ENCODE measurements around the gene MEGF11.

DNA sequence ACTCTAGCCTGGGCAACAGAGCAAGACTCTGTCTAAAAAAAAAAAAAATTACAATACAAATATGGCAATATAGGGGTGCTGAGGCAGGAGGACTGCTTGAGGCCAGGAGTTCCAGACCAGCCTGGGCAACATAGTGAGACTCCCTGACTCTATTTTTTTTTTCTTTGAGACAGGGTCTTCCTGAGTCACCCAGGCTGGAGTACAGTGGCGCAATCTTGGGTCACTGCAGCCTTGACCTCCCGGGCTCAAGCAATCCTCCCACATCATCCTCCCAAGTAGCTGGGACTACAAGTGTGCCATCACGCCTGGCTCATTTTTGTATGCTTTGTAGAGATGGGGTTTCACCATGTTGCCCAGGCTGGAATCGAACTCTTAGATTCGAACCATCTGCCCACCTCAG is 401.6 kb downstream of the MEGF11 start:
- TF ChIP-seq CTCF (IDR thresholded peaks at IDR 0.05; ENCODE audit: low read depth, low read length) (no peak), EZH2phosphoT487 (IDR thresholded peaks at IDR 0.05; ENCODE audit: low read depth) (no peak)

Data from OCI-LY3 (cell line).